ENCODE results near the gene CAND1. TPM values are rescaled to one million over a fixed set of nuclear protein-coding genes. Genes with fewer than 3 reads are reported as not detected.

Gene CAND1
- total RNA-seq, 1 experiment from 2014 or later: 230 TPM

DNA sequence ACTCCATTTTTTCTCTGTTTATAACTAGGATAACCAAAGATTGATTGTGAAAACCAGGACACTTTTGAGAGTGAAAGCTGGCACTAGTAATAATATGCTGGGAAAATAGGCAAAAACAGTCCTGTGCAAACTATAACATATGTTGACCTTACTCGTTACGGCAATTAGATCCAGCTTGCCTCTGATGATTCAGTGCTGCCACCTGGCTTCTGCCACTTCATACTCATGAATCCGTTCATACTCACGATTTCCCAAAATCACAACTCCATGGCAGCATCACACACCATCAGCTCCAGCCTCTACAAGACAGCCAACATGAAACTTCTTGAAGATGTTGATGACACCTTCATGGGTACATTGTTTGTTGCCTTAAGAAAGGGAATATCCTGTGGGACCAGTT is 49.1 kb upstream of the CAND1 start:
- no peak overlapping the region for H3K27ac Mint-ChIP-seq
- no peaks in the 10 kb centered on the region for H3K9me3 Mint-ChIP-seq
- H3K4me1 ChIP-seq (ENCODE audit: insufficient read depth, low read length): no peaks in the 10 kb centered on the region
- DNase-seq: peak; percentile 54
- H2AFZ ChIP-seq (ENCODE audit: low read length): no peak overlapping the region
- no peak overlapping the region for H2AK5ac ChIP-seq (ENCODE audit: insufficient read length, low read length)
- H3K79me1 ChIP-seq (ENCODE audit: insufficient read depth, low read depth, low read length, poor library complexity, severe bottlenecking): no peaks in the 10 kb centered on the region
- H3K14ac ChIP-seq (ENCODE audit: insufficient read depth, low read length): no peak overlapping the region
- no peak overlapping the region for H3K23ac ChIP-seq (ENCODE audit: insufficient read length, low read depth, low read length)
- H3T11ph ChIP-seq (ENCODE audit: low read length): no peak overlapping the region
- no peaks in the 10 kb centered on the region for H3K9me3 ChIP-seq (ENCODE audit: control insufficient read depth, low read depth, low read length)
- no peaks in the 10 kb centered on the region for H3K36me3 Mint-ChIP-seq (ENCODE audit: insufficient read depth in 1 of 3, low read depth in 3 of 3)
- no peaks in the 10 kb centered on the region for H3K79me2 ChIP-seq (ENCODE audit: insufficient read depth, low read length)
- no peak overlapping the region for H2BK12ac ChIP-seq (ENCODE audit: insufficient read length, low read depth, low read length)
- no peak overlapping the region for H2BK15ac ChIP-seq (ENCODE audit: low read depth, low read length)
- H3K4me2 ChIP-seq (ENCODE audit: insufficient read depth, insufficient read length, low read length): no peak overlapping the region
- H2BK5ac ChIP-seq (ENCODE audit: insufficient read length, low read length): no peak overlapping the region
- TF ChIP-seq, protein P1, sequence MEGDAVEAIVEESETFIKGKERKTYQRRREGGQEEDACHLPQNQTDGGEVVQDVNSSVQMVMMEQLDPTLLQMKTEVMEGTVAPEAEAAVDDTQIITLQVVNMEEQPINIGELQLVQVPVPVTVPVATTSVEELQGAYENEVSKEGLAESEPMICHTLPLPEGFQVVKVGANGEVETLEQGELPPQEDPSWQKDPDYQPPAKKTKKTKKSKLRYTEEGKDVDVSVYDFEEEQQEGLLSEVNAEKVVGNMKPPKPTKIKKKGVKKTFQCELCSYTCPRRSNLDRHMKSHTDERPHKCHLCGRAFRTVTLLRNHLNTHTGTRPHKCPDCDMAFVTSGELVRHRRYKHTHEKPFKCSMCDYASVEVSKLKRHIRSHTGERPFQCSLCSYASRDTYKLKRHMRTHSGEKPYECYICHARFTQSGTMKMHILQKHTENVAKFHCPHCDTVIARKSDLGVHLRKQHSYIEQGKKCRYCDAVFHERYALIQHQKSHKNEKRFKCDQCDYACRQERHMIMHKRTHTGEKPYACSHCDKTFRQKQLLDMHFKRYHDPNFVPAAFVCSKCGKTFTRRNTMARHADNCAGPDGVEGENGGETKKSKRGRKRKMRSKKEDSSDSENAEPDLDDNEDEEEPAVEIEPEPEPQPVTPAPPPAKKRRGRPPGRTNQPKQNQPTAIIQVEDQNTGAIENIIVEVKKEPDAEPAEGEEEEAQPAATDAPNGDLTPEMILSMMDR (conservative IDR thresholded peaks at IDR 0.05): peak; percentile 57
- WGBS (ENCODE audit: extremely low coverage, insufficient read length, low lambda C conversion rate): no CpG with 5 or more reads among the region's 4 CpGs
- no peak overlapping the region for H4K5ac ChIP-seq (ENCODE audit: insufficient read length, low read depth, low read length)
- no peaks in the 10 kb centered on the region for H3K27me3 Mint-ChIP-seq (ENCODE audit: low read depth)
- no peak overlapping the region for H4K91ac ChIP-seq (ENCODE audit: insufficient read length, low read depth, low read length)
- H2BK20ac ChIP-seq (ENCODE audit: low read depth, low read length, poor library complexity, severe bottlenecking): no peak overlapping the region
- no peak overlapping the region for H2BK120ac ChIP-seq (ENCODE audit: low read depth, low read length, poor library complexity, severe bottlenecking)
- no peak overlapping the region for H3K9ac ChIP-seq (ENCODE audit: extremely low read depth, insufficient read length, low read length)
- peaks cover 7 to 10% of the 10 kb centered on the region in 2 experiments for H3K4me1 Mint-ChIP-seq
- H3K4ac ChIP-seq (ENCODE audit: low read depth, low read length): no peak overlapping the region
- no peak overlapping the region for H3K18ac ChIP-seq (ENCODE audit: insufficient read length, low read depth, low read length)
- H3K23me2 ChIP-seq (ENCODE audit: insufficient read length, low read depth, low read length, poor library complexity, severe bottlenecking): no peaks in the 10 kb centered on the region
- H4K8ac ChIP-seq (replicated peaks; ENCODE audit: insufficient read length, low read depth, low read length): no peak overlapping the region
- H4K20me1 ChIP-seq (ENCODE audit: control insufficient read depth, insufficient read depth, insufficient read length): no peaks in the 10 kb centered on the region
- no peak overlapping the region for H3K56ac ChIP-seq (ENCODE audit: insufficient read length, low read depth, low read length)
- no peak overlapping the region for H3K4me3 Mint-ChIP-seq
- H3K27me3 ChIP-seq (ENCODE audit: insufficient read depth, low read length): no peaks in the 10 kb centered on the region
- H3K27ac ChIP-seq (ENCODE audit: insufficient read length, low read depth, low read length): no peak overlapping the region

Measured in H9 (cell line).